ENCODE data around the gene OCEL1.
A peak's percentile ranks its signal among the peaks of the same experiment; 100 is the strongest.

Gene OCEL1

GRCh38 chr19:17215127-17215971 is 10.7 kb upstream of the OCEL1 start, which contains the start of gene USE1:
USE1 (plus strand) TSS chr19:17215357; CDS start chr19:17215406, 49 bp downstream.
- H3K4me3 ChIP-seq (ENCODE audit: control insufficient read depth, low read depth, low read length), result peak within 1 kb of the TSS; percentile 73
- DNase-seq (ENCODE audit: low read depth), result peak; percentile 85
- no peak for TF ChIP-seq CTCF (conservative IDR thresholded peaks at IDR 0.05; ENCODE audit: control insufficient read depth, insufficient read depth, low read depth, low read length)

GRCh38 chr19:17216058-17216670 is 9.9 kb upstream of the OCEL1 start:
- DNase-seq (ENCODE audit: low read depth), result no peak
- TF ChIP-seq CTCF (conservative IDR thresholded peaks at IDR 0.05; ENCODE audit: control insufficient read depth, insufficient read depth, low read depth, low read length), result no peak
- peak overlapping the region; percentile 73 for H3K4me3 ChIP-seq (ENCODE audit: control insufficient read depth, low read depth, low read length)

GRCh38 chr19:17219286-17219685 is 6.7 kb upstream of the OCEL1 start:
- DNase-seq (ENCODE audit: low read depth), result no peak
- H3K4me3 ChIP-seq (ENCODE audit: control insufficient read depth, low read depth, low read length), result no peak overlapping the region
- no peak for TF ChIP-seq CTCF (conservative IDR thresholded peaks at IDR 0.05; ENCODE audit: control insufficient read depth, insufficient read depth, low read depth, low read length)

- DNase-seq (ENCODE audit: low read depth), result peak; percentile 89
- no peak overlapping the region for H3K4me3 ChIP-seq (ENCODE audit: control insufficient read depth, low read depth, low read length)
- no peak for TF ChIP-seq CTCF (conservative IDR thresholded peaks at IDR 0.05; ENCODE audit: control insufficient read depth, insufficient read depth, low read depth, low read length)
Observed at GRCh38 chr19:17220207-17220758, 5.7 kb upstream of the OCEL1 start.

GRCh38 chr19:17225053-17225452 is 973 bp upstream of the OCEL1 start:
- no peak overlapping the region for H3K4me3 ChIP-seq (ENCODE audit: control insufficient read depth, low read depth, low read length)
- no peak for TF ChIP-seq CTCF (conservative IDR thresholded peaks at IDR 0.05; ENCODE audit: control insufficient read depth, insufficient read depth, low read depth, low read length)
- no peak for DNase-seq (ENCODE audit: low read depth)

GRCh38 chr19:17227798-17228367 is 1.9 kb downstream of the OCEL1 start:
- DNase-seq (ENCODE audit: low read depth), result no peak
- no peak overlapping the region for H3K4me3 ChIP-seq (ENCODE audit: control insufficient read depth, low read depth, low read length)
- no peak for TF ChIP-seq CTCF (conservative IDR thresholded peaks at IDR 0.05; ENCODE audit: control insufficient read depth, insufficient read depth, low read depth, low read length)

Data from fibroblast of mammary gland (primary cell).